Tibial nerve (tissue), 4 donors: ENCODE results near the gene NKAIN2. TPM values are rescaled to one million over a fixed set of nuclear protein-coding genes. Genes with fewer than 3 reads are reported as not detected.

Experiments used
- DNase-seq, 2 donors: peaks; one replicate each; pipeline ENCODE4 v3.0.0-alpha.2; 2019; ENCODE audit warnings: low spot score in 2 of 2
- H3K27ac ChIP-seq, 4 donors: fragments of 200-600 bp; sonication (generic) in 3 of 4; one replicate each; pipeline ENCODE4 v1.5.1; 2017 to 2019; ENCODE audit warnings: mild to moderate bottlenecking in 1 of 4
- H3K27me3 ChIP-seq, 2 donors: fragments of 200-600 bp; sonication (generic) in 1 of 2; one replicate each; pipeline versions ENCODE4 v1.5.1 to v1.6.0; 2017 to 2019
- H3K36me3 ChIP-seq, 3 donors: fragments of 200-600 bp; sonication (generic); one replicate each; pipeline ENCODE4 v1.5.1; 2018 to 2019
- H3K4me1 ChIP-seq, 4 donors: fragments of 200-600 bp; sonication (generic) in 3 of 4; one replicate each; pipeline ENCODE4 v1.5.1; 2017 to 2019
- H3K4me3 ChIP-seq, 4 donors: fragments of 200-600 bp; sonication (generic) in 3 of 4; one replicate each; pipeline ENCODE4 v1.5.1; 2017 to 2019; ENCODE audit warnings: mild to moderate bottlenecking in 1 of 4, moderate library complexity in 1 of 4
- H3K9me3 ChIP-seq, 4 donors: fragments of 200-600 bp; sonication (generic) in 3 of 4; one replicate each; pipeline ENCODE4 v1.5.1; 2017 to 2019
- EP300 ChIP-seq, 2 donors: sonication (generic); formaldehyde crosslinking; IDR thresholded peaks; one replicate each; pipeline ENCODE4 v1.6.1; 2017; ENCODE audit warnings: antibody characterized with exemption in 2 of 2, mild to moderate bottlenecking in 1 of 2
- POLR2A ChIP-seq, 2 donors: fragments of 450-650 bp; IDR thresholded peaks; one replicate each; pipeline ENCODE4 v1.6.1; 2017; ENCODE audit warnings: antibody characterized with exemption in 2 of 2, mild to moderate bottlenecking in 2 of 2, moderate library complexity in 2 of 2
- WGBS, 2 donors: methylation state at CpG; one replicate each; pipeline ENCODE4 v1.1.5; 2018; 5-methylcytosine and 5-hydroxymethylcytosine counted together
- total RNA-seq, 4 donors: library from RNA; depleted of rRNA; stranded (reverse); fragments of >200 nt; gene quantifications; one replicate each; pipeline ENCODE4 v1.1.0, GENCODE V29; 2016
- TF ChIP-seq, protein P1 (sequence below), 5 experiments: fragments of 200-600 bp in 3 of 5; fragments of 450-650 bp in 2 of 5; sonication (generic) in 3 of 5; IDR thresholded peaks; one replicate each; pipeline ENCODE4 v1.5.1; 2016 to 2019; ENCODE audit warnings: antibody characterized with exemption in 5 of 5, mild to moderate bottlenecking in 3 of 5, moderate library complexity in 2 of 5

NKAIN2 gene
- total RNA-seq, 4 donors from 2014 or later = 8.1 to 20.8 (median 15.2) TPM

DNA sequence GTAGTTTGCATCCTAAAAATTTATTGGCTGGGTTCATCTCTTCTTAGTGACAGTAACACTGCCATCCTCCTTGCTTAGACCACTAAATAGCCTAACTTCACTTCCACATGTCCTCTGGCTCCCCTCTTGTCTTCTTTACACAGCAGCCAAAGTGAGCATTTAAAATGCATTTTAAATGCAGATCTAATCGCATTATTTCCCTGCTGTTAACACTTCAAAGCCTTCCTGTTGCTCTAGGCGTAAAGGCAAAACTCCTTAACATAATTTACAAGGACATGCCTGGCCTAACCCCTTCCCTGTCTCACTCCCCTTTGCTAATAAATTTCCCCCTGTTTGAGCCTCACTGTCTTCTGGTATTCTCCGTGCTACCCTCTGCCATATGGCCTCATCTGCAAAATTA lies 26.5 kb downstream of the NKAIN2 start:
- H3K4me3 ChIP-seq = no peak overlapping the region
- H3K9me3 ChIP-seq = no peaks in the 10 kb centered on the region
- no peaks in the 10 kb centered on the region for H3K36me3 ChIP-seq
- no peaks in the 10 kb centered on the region for H3K27me3 ChIP-seq
- H3K4me1 ChIP-seq = peaks cover 0 to 7% (median 2%) of the 10 kb centered on the region in 4 donors
- no peak for DNase-seq
- 24 to 31% methylated on average over 3 of the region's 3 CpGs for WGBS, 2 donors
- H3K27ac ChIP-seq = no peak overlapping the region
- TF ChIP-seq EP300 (IDR thresholded peaks at IDR 0.05) = no peak
- TF ChIP-seq, protein P1, sequence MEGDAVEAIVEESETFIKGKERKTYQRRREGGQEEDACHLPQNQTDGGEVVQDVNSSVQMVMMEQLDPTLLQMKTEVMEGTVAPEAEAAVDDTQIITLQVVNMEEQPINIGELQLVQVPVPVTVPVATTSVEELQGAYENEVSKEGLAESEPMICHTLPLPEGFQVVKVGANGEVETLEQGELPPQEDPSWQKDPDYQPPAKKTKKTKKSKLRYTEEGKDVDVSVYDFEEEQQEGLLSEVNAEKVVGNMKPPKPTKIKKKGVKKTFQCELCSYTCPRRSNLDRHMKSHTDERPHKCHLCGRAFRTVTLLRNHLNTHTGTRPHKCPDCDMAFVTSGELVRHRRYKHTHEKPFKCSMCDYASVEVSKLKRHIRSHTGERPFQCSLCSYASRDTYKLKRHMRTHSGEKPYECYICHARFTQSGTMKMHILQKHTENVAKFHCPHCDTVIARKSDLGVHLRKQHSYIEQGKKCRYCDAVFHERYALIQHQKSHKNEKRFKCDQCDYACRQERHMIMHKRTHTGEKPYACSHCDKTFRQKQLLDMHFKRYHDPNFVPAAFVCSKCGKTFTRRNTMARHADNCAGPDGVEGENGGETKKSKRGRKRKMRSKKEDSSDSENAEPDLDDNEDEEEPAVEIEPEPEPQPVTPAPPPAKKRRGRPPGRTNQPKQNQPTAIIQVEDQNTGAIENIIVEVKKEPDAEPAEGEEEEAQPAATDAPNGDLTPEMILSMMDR (IDR thresholded peaks at IDR 0.05) = no peak
- TF ChIP-seq POLR2A (IDR thresholded peaks at IDR 0.05) = no peak

DNA sequence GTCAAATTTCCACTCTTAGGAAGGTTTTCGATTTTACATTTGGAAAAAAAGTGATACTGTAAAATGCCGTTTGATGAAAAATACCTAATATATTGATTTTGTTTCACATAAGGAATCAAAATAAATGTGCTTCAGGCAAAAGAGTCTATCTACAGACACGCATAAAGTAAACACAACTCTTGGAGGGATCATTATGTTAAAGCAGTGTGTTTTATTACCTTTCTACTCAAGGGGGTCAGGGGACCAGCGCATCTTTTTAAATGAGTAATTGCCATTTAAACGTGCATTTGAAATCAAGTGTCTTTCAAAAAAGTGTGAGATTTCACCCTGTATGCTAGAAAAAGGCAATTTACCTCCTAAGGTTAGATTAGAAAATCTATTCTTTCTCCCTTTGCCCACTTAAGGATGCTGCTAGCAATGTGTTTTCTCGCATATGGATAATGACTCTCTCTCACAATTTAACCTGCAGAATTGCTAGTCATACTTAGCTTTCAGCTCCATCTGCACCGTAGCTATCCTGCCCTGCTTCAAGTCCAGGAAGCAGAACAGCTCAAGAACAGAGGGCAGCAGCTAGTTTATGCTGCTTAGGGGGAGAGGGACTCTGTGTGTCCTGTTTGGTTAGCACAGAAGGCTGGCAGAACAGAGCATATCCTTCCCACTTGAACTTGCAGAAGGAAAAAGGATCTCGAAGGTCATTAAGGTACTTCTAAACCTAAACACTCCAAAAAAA lies 35.0 kb downstream of the NKAIN2 start:
- Histone ChIP-seq H3K9me3 (no peaks in the 10 kb centered on the region), H3K4me1 (no peaks in the 10 kb centered on the region), H3K27me3 (no peaks in the 10 kb centered on the region), H3K36me3 (no peaks in the 10 kb centered on the region), H3K27ac (no peak overlapping the region), H3K4me3 (no peak overlapping the region)
- 66% methylated on average over 8 of the region's 8 CpGs for WGBS, 2 donors
- DNase-seq = no peak
- no peak for TF ChIP-seq EP300 (IDR thresholded peaks at IDR 0.05)
- TF ChIP-seq POLR2A (IDR thresholded peaks at IDR 0.05) = no peak
- TF ChIP-seq, protein P1 (IDR thresholded peaks at IDR 0.05) = no peak

DNA sequence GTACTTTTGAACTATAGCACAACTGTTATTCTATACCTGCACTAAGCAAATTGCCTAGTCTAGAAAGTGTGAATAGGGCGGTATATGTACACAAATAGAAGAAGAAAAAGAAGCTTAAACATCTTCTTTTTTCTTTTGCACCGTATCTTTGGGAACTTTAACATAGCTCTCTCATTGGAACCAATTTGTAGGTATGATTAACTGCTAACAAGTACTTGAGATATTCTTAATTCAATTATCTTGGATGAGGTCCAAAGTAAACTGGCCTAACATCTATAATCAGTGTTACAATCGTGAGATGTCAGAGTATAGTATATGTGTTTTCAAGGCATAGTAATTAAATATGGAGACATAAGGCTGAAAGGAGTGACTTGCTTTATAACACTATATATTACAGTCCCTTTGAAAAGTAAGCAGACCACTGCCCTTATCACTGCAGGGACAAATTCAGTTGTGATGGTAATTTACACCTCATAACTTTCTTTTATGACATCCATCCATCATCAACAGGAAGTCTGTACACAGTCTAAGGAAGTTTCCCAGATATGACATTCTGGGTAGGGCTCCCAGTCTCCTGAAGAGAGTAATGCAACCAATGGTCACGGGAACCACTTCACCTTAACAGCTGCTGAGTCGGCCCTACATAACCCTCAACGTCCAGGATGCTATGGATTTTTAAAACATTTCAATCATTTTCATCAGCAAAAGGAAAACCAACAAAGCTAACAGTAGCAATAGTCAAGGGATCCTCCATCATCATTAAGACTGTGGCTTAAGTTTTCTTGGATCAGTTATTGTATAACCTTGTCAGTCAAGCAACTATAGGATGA lies 37.6 kb downstream of the NKAIN2 start:
- Histone ChIP-seq H3K27me3 (no peaks in the 10 kb centered on the region), H3K27ac (no peak overlapping the region), H3K9me3 (no peaks in the 10 kb centered on the region), H3K4me1 (no peaks in the 10 kb centered on the region), H3K4me3 (no peak overlapping the region), H3K36me3 (no peaks in the 10 kb centered on the region)
- TF ChIP-seq EP300 (IDR thresholded peaks at IDR 0.05) = no peak
- TF ChIP-seq, protein P1 (IDR thresholded peaks at IDR 0.05) = no peak
- no peak for TF ChIP-seq POLR2A (IDR thresholded peaks at IDR 0.05)
- WGBS, 2 donors = 49 to 55% methylated on average over 6 of the region's 6 CpGs
- DNase-seq = no peak

DNA sequence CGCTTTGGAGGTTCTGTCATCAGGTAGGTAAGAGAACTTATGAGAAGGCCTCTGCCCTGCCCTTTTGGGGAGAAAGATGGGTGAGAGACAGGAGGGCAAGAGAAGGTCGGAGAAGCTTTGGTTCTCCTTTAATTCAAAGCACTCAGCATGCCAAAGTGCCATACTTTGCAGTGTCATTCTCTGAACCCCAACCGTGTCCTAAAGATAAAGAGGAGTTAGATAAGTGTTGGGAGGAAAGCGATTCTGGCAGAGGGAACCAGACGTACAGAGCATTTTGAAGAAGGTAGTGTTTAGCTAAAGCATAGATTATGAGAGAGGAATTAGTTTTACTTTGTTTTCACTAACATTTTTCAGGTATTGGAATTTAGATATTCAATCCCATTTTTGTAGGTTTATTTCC lies 40.3 kb downstream of the NKAIN2 start:
- WGBS, 2 donors = 91 to 94% methylated on average over 5 of the region's 5 CpGs
- Histone ChIP-seq H3K27me3 (no peaks in the 10 kb centered on the region), H3K27ac (no peak overlapping the region), H3K36me3 (no peaks in the 10 kb centered on the region), H3K9me3 (peaks cover 0 to 10% (median 0%) of the 10 kb centered on the region in 4 donors), H3K4me3 (no peak overlapping the region), H3K4me1 (no peaks in the 10 kb centered on the region)
- DNase-seq = no peak
- TF ChIP-seq EP300 (IDR thresholded peaks at IDR 0.05) (no peak), POLR2A (IDR thresholded peaks at IDR 0.05) (no peak)
- TF ChIP-seq, protein P1 (IDR thresholded peaks at IDR 0.05) = no peak

DNA sequence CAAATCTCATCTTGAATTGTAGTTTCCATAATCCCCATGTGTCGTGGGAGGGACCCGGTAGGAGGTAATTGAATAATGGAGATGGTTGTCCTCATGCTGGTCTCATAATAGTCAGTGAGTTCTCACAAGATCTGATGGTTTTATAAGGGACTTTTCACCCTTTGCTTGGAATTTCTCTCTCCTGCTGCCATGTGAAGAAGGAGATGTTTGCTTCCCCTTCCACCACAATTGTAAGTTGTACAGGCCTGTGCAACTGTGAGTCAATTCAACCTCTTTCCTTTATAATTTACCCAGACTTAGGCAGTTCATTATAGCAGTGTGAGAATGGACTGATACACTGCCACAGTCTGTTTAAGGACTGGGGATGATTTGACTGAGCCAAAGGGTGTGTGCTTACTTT lies 44.7 kb downstream of the NKAIN2 start:
- no peak for DNase-seq
- H3K4me1 ChIP-seq = no peaks in the 10 kb centered on the region
- peaks cover 0 to 10% (median 0%) of the 10 kb centered on the region in 4 donors for H3K9me3 ChIP-seq
- WGBS, 2 donors = 96 to 97% methylated on average over 2 of the region's 2 CpGs
- no peak overlapping the region for H3K4me3 ChIP-seq
- no peaks in the 10 kb centered on the region for H3K27me3 ChIP-seq
- no peaks in the 10 kb centered on the region for H3K36me3 ChIP-seq
- H3K27ac ChIP-seq = no peak overlapping the region
- TF ChIP-seq EP300 (IDR thresholded peaks at IDR 0.05) (no peak), POLR2A (IDR thresholded peaks at IDR 0.05) (no peak)
- TF ChIP-seq, protein P1 (IDR thresholded peaks at IDR 0.05) = no peak
